ENCODE data around the gene MED13L.

DNA sequence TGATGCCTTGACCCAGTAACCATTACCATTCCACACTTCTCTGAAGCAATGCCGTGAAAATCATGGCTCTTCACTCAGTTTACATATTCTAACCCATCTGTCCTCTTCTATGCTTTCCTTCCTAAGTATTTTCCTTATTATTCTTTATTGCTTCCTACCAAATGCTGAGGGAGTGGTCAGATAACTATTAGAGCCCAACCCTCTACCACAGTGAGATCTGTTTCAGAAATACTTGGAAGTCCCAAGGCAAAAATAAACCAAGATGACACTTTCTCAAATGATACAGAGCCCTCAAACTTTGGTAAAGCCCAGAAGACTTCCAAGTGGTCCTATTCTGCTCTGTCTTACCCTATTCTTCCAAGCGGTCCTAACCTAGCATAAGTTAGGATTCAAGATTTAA is 68.0 kb downstream of the MED13L start:
- TF ChIP-seq, protein P1, sequence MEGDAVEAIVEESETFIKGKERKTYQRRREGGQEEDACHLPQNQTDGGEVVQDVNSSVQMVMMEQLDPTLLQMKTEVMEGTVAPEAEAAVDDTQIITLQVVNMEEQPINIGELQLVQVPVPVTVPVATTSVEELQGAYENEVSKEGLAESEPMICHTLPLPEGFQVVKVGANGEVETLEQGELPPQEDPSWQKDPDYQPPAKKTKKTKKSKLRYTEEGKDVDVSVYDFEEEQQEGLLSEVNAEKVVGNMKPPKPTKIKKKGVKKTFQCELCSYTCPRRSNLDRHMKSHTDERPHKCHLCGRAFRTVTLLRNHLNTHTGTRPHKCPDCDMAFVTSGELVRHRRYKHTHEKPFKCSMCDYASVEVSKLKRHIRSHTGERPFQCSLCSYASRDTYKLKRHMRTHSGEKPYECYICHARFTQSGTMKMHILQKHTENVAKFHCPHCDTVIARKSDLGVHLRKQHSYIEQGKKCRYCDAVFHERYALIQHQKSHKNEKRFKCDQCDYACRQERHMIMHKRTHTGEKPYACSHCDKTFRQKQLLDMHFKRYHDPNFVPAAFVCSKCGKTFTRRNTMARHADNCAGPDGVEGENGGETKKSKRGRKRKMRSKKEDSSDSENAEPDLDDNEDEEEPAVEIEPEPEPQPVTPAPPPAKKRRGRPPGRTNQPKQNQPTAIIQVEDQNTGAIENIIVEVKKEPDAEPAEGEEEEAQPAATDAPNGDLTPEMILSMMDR (IDR thresholded peaks at IDR 0.05), result no peak
- no peak for TF ChIP-seq POLR2A (IDR thresholded peaks at IDR 0.05)
